ENCODE data around the gene PSMB1. TPM values are rescaled to one million over a fixed set of nuclear protein-coding genes. Genes with fewer than 3 reads are reported as not detected.
A peak's percentile ranks its signal among the peaks of the same experiment; 100 is the strongest.

Gene PSMB1
- total and polyA plus RNA-seq, 2 experiments from 2014 or later: 357 to 576 TPM

DNA sequence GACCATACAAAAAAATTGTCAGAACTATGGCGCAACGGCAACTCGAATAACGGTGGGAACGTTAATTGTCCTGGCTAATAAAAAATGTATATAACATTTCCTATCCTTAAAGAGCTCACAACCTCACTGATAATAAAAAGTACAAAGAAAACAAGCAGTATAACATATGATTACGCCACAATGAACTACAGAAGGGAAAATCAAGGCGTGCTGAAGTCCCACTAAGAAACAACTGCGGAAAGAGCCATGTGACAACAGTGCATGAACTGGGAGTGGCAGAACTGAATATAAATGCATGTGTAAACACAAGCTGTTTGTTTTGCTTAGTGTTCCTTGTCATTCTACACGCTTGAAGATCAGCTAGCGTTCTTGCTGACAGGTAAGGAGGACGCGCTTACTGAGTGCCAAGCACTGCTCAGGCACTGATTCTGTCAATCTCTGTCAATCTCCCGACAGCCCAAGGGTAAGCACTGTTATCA, 466 bp upstream of the PSMB1 start:
- peaks cover 15% of the 10 kb centered on the region for H3K4me1 Mint-ChIP-seq
- DNase-seq (ENCODE audit: low spot score): no peak
- Histone ChIP-seq H2AFZ (peak overlapping the region; percentile 93), H3K79me2 (replicated peaks; ENCODE audit: insufficient read depth) (peaks cover 81% of the 10 kb centered on the region), H3F3A (replicated peaks; ENCODE audit: low read depth) (no peaks in the 10 kb centered on the region), H3K4me2 (peak overlapping the region; percentile 87), H3K27ac (ENCODE audit: low read depth) (no peak overlapping the region), H3K4me3 (peak overlapping the region; percentile 92), H3K4me1 (ENCODE audit: insufficient read depth) (peaks cover 26% of the 10 kb centered on the region), H4K20me1 (replicated peaks; ENCODE audit: insufficient read depth) (peaks cover 28% of the 10 kb centered on the region), H3K27me3 (ENCODE audit: insufficient read depth) (no peaks in the 10 kb centered on the region), H3K9me2 (ENCODE audit: insufficient read depth) (no peaks in the 10 kb centered on the region), H3K36me3 (ENCODE audit: insufficient read depth) (no peaks in the 10 kb centered on the region; the same call in 1 of the 2 replicates)
- H3K27me3 Mint-ChIP-seq (ENCODE audit: insufficient read depth, low read depth, poor library complexity): peaks cover 5% of the 10 kb centered on the region
- no peak for TF ChIP-seq POLR2AphosphoS5 (IDR thresholded peaks at IDR 0.05; ENCODE audit: low read depth)
- no peak for TF ChIP-seq EZH2phosphoT487 (IDR thresholded peaks at IDR 0.05; ENCODE audit: unreplicated experiment)
- no peak for TF ChIP-seq CREB1 (CRISPR knock-in tag; IDR thresholded peaks at IDR 0.05; ENCODE audit: low read depth)
- TF ChIP-seq ZNF331 (CRISPR knock-in tag; IDR thresholded peaks at IDR 0.05; ENCODE audit: low read depth): no peak
- TF ChIP-seq CTCF (conservative IDR thresholded peaks at IDR 0.05; ENCODE audit: low read depth in 2 of 2): no peak
- no peak for TF ChIP-seq JUNB (IDR thresholded peaks at IDR 0.05; ENCODE audit: unreplicated experiment)
- no peak for TF ChIP-seq ZNF114 (CRISPR knock-in tag; IDR thresholded peaks at IDR 0.05)
- no peak for TF ChIP-seq ETS1 (IDR thresholded peaks at IDR 0.05)
- TF ChIP-seq, protein P1, sequence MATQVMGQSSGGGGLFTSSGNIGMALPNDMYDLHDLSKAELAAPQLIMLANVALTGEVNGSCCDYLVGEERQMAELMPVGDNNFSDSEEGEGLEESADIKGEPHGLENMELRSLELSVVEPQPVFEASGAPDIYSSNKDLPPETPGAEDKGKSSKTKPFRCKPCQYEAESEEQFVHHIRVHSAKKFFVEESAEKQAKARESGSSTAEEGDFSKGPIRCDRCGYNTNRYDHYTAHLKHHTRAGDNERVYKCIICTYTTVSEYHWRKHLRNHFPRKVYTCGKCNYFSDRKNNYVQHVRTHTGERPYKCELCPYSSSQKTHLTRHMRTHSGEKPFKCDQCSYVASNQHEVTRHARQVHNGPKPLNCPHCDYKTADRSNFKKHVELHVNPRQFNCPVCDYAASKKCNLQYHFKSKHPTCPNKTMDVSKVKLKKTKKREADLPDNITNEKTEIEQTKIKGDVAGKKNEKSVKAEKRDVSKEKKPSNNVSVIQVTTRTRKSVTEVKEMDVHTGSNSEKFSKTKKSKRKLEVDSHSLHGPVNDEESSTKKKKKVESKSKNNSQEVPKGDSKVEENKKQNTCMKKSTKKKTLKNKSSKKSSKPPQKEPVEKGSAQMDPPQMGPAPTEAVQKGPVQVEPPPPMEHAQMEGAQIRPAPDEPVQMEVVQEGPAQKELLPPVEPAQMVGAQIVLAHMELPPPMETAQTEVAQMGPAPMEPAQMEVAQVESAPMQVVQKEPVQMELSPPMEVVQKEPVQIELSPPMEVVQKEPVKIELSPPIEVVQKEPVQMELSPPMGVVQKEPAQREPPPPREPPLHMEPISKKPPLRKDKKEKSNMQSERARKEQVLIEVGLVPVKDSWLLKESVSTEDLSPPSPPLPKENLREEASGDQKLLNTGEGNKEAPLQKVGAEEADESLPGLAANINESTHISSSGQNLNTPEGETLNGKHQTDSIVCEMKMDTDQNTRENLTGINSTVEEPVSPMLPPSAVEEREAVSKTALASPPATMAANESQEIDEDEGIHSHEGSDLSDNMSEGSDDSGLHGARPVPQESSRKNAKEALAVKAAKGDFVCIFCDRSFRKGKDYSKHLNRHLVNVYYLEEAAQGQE (IDR thresholded peaks at IDR 0.05; ENCODE audit: unreplicated experiment): no peak
- TF ChIP-seq NANOG (IDR thresholded peaks at IDR 0.05; ENCODE audit: borderline replicate concordance): no peak
- no peak for TF ChIP-seq STAT1 (IDR thresholded peaks at IDR 0.05; ENCODE audit: unreplicated experiment)
- no peak for TF ChIP-seq ZNF462 (CRISPR knock-in tag; IDR thresholded peaks at IDR 0.05)
- no peak for TF ChIP-seq EZH2 (IDR thresholded peaks at IDR 0.05; ENCODE audit: low read depth, unreplicated experiment)
- no peak overlapping the region for H3K4me3 Mint-ChIP-seq
- peaks cover 28% of the 10 kb centered on the region for H3K36me3 Mint-ChIP-seq (ENCODE audit: low read depth)
- peak; percentile 58 for ATAC-seq
- H3K27ac Mint-ChIP-seq: no peak overlapping the region
- no peaks in the 10 kb centered on the region for H3K9me3 Mint-ChIP-seq
